Endodermal cell (in vitro differentiated cells): ENCODE results near the gene SLC28A1. TPM values are rescaled to one million over a fixed set of nuclear protein-coding genes. Genes with fewer than 3 reads are reported as not detected.

Experiments used
- DNase-seq: peaks from one replicate; pipeline ENCODE4 v3.0.0-alpha.2; 2017
- H3K27ac ChIP-seq: 2 replicates; pipeline ENCODE4 v1.5.1; 2013; ENCODE audit warnings: mild to moderate bottlenecking, low read depth, low read length, moderate library complexity
- H3K27me3 ChIP-seq: 2 replicates; pipeline ENCODE4 v1.6.1; 2013; ENCODE audit warnings: mild to moderate bottlenecking, low read length, moderate library complexity; ENCODE audit not compliant: insufficient read depth, control insufficient read depth, poor library complexity, severe bottlenecking
- H3K36me3 ChIP-seq: 2 replicates; pipeline ENCODE4 v1.7.0; 2013; ENCODE audit warnings: mild to moderate bottlenecking, low read length, moderate library complexity; ENCODE audit not compliant: control insufficient read depth, insufficient read depth
- H3K4me1 ChIP-seq: one replicate; pipeline ENCODE4 v1.7.0; 2013; ENCODE audit warnings: low read length; ENCODE audit not compliant: control insufficient read depth, insufficient read depth
- H3K4me3 ChIP-seq: 2 replicates; pipeline ENCODE4 v1.5.1; 2013; ENCODE audit warnings: mild to moderate bottlenecking, low read length, moderate library complexity
- H3K9ac ChIP-seq: 2 replicates; pipeline ENCODE4 v1.6.1; 2013; ENCODE audit warnings: mild to moderate bottlenecking, low read length, moderate library complexity; ENCODE audit not compliant: poor library complexity, severe bottlenecking; ENCODE audit errors: extremely low read depth
- H3K9me3 ChIP-seq: 2 replicates; pipeline ENCODE4 v1.6.1; 2013; ENCODE audit warnings: mild to moderate bottlenecking, low read length, moderate library complexity; ENCODE audit not compliant: control insufficient read depth
- H3K27ac Mint-ChIP-seq: 2 replicates; pipeline ENCODE4 v1.8.0; 2020; ENCODE audit warnings: mixed read lengths
- H3K27me3 Mint-ChIP-seq: 2 replicates; pipeline ENCODE4 v1.8.0; 2021; ENCODE audit warnings: mild to moderate bottlenecking, mixed read lengths; ENCODE audit not compliant: insufficient read depth
- H3K36me3 Mint-ChIP-seq: 2 replicates; pipeline ENCODE4 v1.8.0; 2020; ENCODE audit warnings: low read depth, mixed read lengths
- H3K4me1 Mint-ChIP-seq: 2 replicates; pipeline ENCODE4 v1.8.0; 2020; ENCODE audit warnings: mixed read lengths
- H3K4me3 Mint-ChIP-seq: 2 replicates; pipeline ENCODE4 v1.8.0; 2020; ENCODE audit warnings: mild to moderate bottlenecking, moderate library complexity, mixed read lengths
- H3K9me3 Mint-ChIP-seq: 2 replicates; pipeline ENCODE4 v1.8.0; 2020; ENCODE audit warnings: mild to moderate bottlenecking, mixed read lengths
- CTCF ChIP-seq: fragments of 200-600 bp; sonication (generic); conservative IDR thresholded peaks from 2 replicates; pipeline ENCODE4 v1.5.0; 2021; ENCODE audit warnings: antibody characterized with exemption, mild to moderate bottlenecking
- WGBS, 2 experiments: methylation state at CpG; one replicate each; pipeline versions ENCODE4 v1.1.5 to v1.1.7; 2013; ENCODE audit warnings: missing lambda C conversion rate in 2 of 2, mixed read lengths in 1 of 2; ENCODE audit not compliant: insufficient coverage in 1 of 2, insufficient read length in 1 of 2; 5-methylcytosine and 5-hydroxymethylcytosine counted together
- total RNA-seq, 2 donors: library from RNA; stranded (reverse); fragmentation: NEBNext Ultra II Directional in 1 of 2; extraction: Animal tissue kit (Norgen Biotek cat#: 25700) in 1 of 2; gene quantifications; 2 replicates in 1 of 2; 3 replicates in 1 of 2; pipeline ENCODE4 v1.2.1, GENCODE V29; 2021

Gene SLC28A1
- total RNA-seq, 2 donors from 2014 or later = not detected

GRCh38 chr15:84862214-84862975 lies 22.1 kb upstream of the SLC28A1 start:
- DNase-seq = no peak
- Mint-ChIP-seq H3K27ac (no peak overlapping the region), H3K9me3 (no peaks in the 10 kb centered on the region), H3K4me3 (no peak overlapping the region), H3K36me3 (peaks cover 69% of the 10 kb centered on the region), H3K4me1 (no peaks in the 10 kb centered on the region), H3K27me3 (no peaks in the 10 kb centered on the region)
- no peak overlapping the region for H3K9ac ChIP-seq
- H3K27me3 ChIP-seq = no peaks in the 10 kb centered on the region
- H3K36me3 ChIP-seq = peaks cover 96% of the 10 kb centered on the region
- H3K4me1 ChIP-seq = no peaks in the 10 kb centered on the region
- H3K4me3 ChIP-seq = no peak overlapping the region
- H3K27ac ChIP-seq = no peak overlapping the region
- WGBS, 2 experiments = 96 to 98% methylated on average over 15 to 17 of the region's 17 CpGs
- no peak for TF ChIP-seq CTCF
- no peaks in the 10 kb centered on the region for H3K9me3 ChIP-seq

GRCh38 chr15:84863565-84864443 lies 20.7 kb upstream of the SLC28A1 start:
- WGBS, 2 experiments = 80 to 88% methylated on average over 7 to 13 of the region's 13 CpGs
- no peaks in the 10 kb centered on the region for H3K27me3 ChIP-seq
- Mint-ChIP-seq H3K4me3 (no peak overlapping the region), H3K36me3 (peaks cover 68% of the 10 kb centered on the region), H3K27ac (no peak overlapping the region), H3K27me3 (no peaks in the 10 kb centered on the region), H3K4me1 (no peaks in the 10 kb centered on the region), H3K9me3 (no peaks in the 10 kb centered on the region)
- H3K36me3 ChIP-seq = peaks cover 94% of the 10 kb centered on the region
- H3K4me3 ChIP-seq = no peak overlapping the region
- no peaks in the 10 kb centered on the region for H3K4me1 ChIP-seq
- H3K27ac ChIP-seq = no peak overlapping the region
- TF ChIP-seq CTCF = no peak
- no peak for DNase-seq
- no peak overlapping the region for H3K9ac ChIP-seq
- H3K9me3 ChIP-seq = no peaks in the 10 kb centered on the region

GRCh38 chr15:84864444-84864795 lies 20.0 kb upstream of the SLC28A1 start:
- no peaks in the 10 kb centered on the region for H3K9me3 ChIP-seq
- 93 to 99% methylated on average over 6 to 7 of the region's 7 CpGs for WGBS, 2 experiments
- peaks cover 69% of the 10 kb centered on the region for H3K36me3 Mint-ChIP-seq
- no peak for DNase-seq
- H3K4me1 Mint-ChIP-seq = no peaks in the 10 kb centered on the region
- H3K9ac ChIP-seq = no peak overlapping the region
- no peaks in the 10 kb centered on the region for H3K27me3 Mint-ChIP-seq
- no peak overlapping the region for H3K4me3 Mint-ChIP-seq
- H3K4me1 ChIP-seq = no peaks in the 10 kb centered on the region
- peaks cover 94% of the 10 kb centered on the region for H3K36me3 ChIP-seq
- H3K27ac Mint-ChIP-seq = no peak overlapping the region
- H3K27me3 ChIP-seq = no peaks in the 10 kb centered on the region
- no peaks in the 10 kb centered on the region for H3K9me3 Mint-ChIP-seq
- no peak for TF ChIP-seq CTCF
- H3K4me3 ChIP-seq = no peak overlapping the region
- H3K27ac ChIP-seq = no peak overlapping the region
